ENCODE measurements around the gene RALGPS1. TPM values are rescaled to one million over a fixed set of nuclear protein-coding genes. Genes with fewer than 3 reads are reported as not detected.

The RALGPS1 gene
- total and polyA plus RNA-seq, 2 of the 13 experiments (the other 11 are each of a cell fraction or from before 2014, with no cell fraction given), result 3.7 to 6.5 TPM

- H3K9me3 ChIP-seq (ENCODE audit: low read length), result no peaks in the 10 kb centered on the region
- H3K4me2 ChIP-seq (ENCODE audit: low read depth, low read length), result no peak overlapping the region
- intact Hi-C loops (cut with micrococcal nuclease; ENCODE audit: unreplicated experiment) (no loop called here), in situ Hi-C loops (cut with HindIII; ENCODE audit: extremely low pct_ligation_motif_present, low pct_unique_long_range_greater_than_20kb) (no loop called here)
- H4K20me1 ChIP-seq (ENCODE audit: insufficient read depth, low read length), result no peaks in the 10 kb centered on the region
- H2AFZ ChIP-seq (ENCODE audit: low read length), result no peak overlapping the region
- ATAC-seq (no peak), DNase-seq (ENCODE audit: low spot score) (no peak), FAIRE-seq (no peak)
- H3K27me3 ChIP-seq (ENCODE audit: control insufficient read depth in 1 of 2, insufficient read depth in 2 of 2, low read length in 2 of 2), result no peaks in the 10 kb centered on the region
- ChIA-PET CTCF (ENCODE audit: low intra/inter-chr PET ratio, low total read pairs) (no interaction called here), POLR2A (no interaction called here)
- H3K4me1 ChIP-seq (ENCODE audit: insufficient read depth, low read length), result no peaks in the 10 kb centered on the region
- H3K9ac ChIP-seq (ENCODE audit: insufficient read depth, low read depth, low read length), result no peak overlapping the region
- H3K79me2 ChIP-seq (ENCODE audit: insufficient read depth, low read length), result no peaks in the 10 kb centered on the region
- H3K36me3 ChIP-seq (replicated peaks in 1 of 2; ENCODE audit: control insufficient read depth in 1 of 2, insufficient read depth in 2 of 2, low read length in 2 of 2), result no peaks in the 10 kb centered on the region; a peak in 1 of 5 replicates
- 98% methylated on average over 5 of the region's 5 CpGs for WGBS (ENCODE audit: low lambda C conversion rate)
- H3K27ac ChIP-seq (ENCODE audit: extremely low read length, insufficient read depth, low read length), result no peak overlapping the region
- BruUV-seq (replicated peaks), result no TSS peak
- H3K4me3 ChIP-seq (replicated peaks in 1 of 3; ENCODE audit: insufficient read depth in 1 of 3, low read depth in 2 of 3, low read length in 3 of 3), result no peak overlapping the region
- TF ChIP-seq FUBP1 (CRISPR knock-in tag; IDR thresholded peaks at IDR 0.05; ENCODE audit: borderline replicate concordance), result no peak
- TF ChIP-seq RFXAP (CRISPR knock-in tag; IDR thresholded peaks at IDR 0.05; ENCODE audit: borderline replicate concordance), result no peak
- TF ChIP-seq, protein P1, sequence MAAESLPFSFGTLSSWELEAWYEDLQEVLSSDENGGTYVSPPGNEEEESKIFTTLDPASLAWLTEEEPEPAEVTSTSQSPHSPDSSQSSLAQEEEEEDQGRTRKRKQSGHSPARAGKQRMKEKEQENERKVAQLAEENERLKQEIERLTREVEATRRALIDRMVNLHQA (CRISPR knock-in tag; IDR thresholded peaks at IDR 0.05), result no peak
- TF ChIP-seq, protein P2, sequence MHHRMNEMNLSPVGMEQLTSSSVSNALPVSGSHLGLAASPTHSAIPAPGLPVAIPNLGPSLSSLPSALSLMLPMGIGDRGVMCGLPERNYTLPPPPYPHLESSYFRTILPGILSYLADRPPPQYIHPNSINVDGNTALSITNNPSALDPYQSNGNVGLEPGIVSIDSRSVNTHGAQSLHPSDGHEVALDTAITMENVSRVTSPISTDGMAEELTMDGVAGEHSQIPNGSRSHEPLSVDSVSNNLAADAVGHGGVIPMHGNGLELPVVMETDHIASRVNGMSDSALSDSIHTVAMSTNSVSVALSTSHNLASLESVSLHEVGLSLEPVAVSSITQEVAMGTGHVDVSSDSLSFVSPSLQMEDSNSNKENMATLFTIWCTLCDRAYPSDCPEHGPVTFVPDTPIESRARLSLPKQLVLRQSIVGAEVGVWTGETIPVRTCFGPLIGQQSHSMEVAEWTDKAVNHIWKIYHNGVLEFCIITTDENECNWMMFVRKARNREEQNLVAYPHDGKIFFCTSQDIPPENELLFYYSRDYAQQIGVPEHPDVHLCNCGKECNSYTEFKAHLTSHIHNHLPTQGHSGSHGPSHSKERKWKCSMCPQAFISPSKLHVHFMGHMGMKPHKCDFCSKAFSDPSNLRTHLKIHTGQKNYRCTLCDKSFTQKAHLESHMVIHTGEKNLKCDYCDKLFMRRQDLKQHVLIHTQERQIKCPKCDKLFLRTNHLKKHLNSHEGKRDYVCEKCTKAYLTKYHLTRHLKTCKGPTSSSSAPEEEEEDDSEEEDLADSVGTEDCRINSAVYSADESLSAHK (CRISPR knock-in tag; IDR thresholded peaks at IDR 0.05; ENCODE audit: borderline replicate concordance), result no peak
- TF ChIP-seq ZEB1 (IDR thresholded peaks at IDR 0.05; ENCODE audit: insufficient replicate concordance, low read depth), result no peak
- no peak for TF ChIP-seq ZNF883 (CRISPR knock-in tag; IDR thresholded peaks at IDR 0.05; ENCODE audit: not compliant biosample characterization)
- no peak for TF ChIP-seq ZMYM4 (CRISPR knock-in tag; IDR thresholded peaks at IDR 0.05)
- no peak for TF ChIP-seq NFKBIZ (CRISPR knock-in tag; IDR thresholded peaks at IDR 0.05)
- TF ChIP-seq ZNF468 (CRISPR knock-in tag; IDR thresholded peaks at IDR 0.05), result no peak
- no peak for TF ChIP-seq ZNF598 (CRISPR knock-in tag; IDR thresholded peaks at IDR 0.05; ENCODE audit: borderline replicate concordance)
- TF ChIP-seq SP4 (CRISPR knock-in tag; IDR thresholded peaks at IDR 0.05), result no peak
- no peak for TF ChIP-seq HNRNPLL (IDR thresholded peaks at IDR 0.05; ENCODE audit: low read depth, low read length, poor library complexity, severe bottlenecking)
- TF ChIP-seq HMG20A (CRISPR knock-in tag; IDR thresholded peaks at IDR 0.05; ENCODE audit: borderline replicate concordance), result no peak
- no peak for TF ChIP-seq PAX8 (CRISPR knock-in tag; IDR thresholded peaks at IDR 0.05; ENCODE audit: borderline replicate concordance)
- TF ChIP-seq, protein P3, sequence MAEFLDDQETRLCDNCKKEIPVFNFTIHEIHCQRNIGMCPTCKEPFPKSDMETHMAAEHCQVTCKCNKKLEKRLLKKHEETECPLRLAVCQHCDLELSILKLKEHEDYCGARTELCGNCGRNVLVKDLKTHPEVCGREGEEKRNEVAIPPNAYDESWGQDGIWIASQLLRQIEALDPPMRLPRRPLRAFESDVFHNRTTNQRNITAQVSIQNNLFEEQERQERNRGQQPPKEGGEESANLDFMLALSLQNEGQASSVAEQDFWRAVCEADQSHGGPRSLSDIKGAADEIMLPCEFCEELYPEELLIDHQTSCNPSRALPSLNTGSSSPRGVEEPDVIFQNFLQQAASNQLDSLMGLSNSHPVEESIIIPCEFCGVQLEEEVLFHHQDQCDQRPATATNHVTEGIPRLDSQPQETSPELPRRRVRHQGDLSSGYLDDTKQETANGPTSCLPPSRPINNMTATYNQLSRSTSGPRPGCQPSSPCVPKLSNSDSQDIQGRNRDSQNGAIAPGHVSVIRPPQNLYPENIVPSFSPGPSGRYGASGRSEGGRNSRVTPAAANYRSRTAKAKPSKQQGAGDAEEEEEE (CRISPR knock-in tag; IDR thresholded peaks at IDR 0.05; ENCODE audit: borderline replicate concordance), result no peak
- TF ChIP-seq ZFX (CRISPR knock-in tag; IDR thresholded peaks at IDR 0.05; ENCODE audit: low read depth), result no peak
Observed at GRCh38 chr9:127267793-127268525, 353.4 kb downstream of the RALGPS1 start.

Data from HepG2 (cell line).